Skeletal muscle satellite cell (primary cell): Measurements from ENCODE around the gene LHX2.
A peak's percentile ranks its signal among the peaks of the same experiment; 100 is the strongest.

Source experiments
- H3K27me3 ChIP-seq: 2 replicates; pipeline ENCODE4 v1.7.0; 2013; ENCODE audit warnings: low read length; ENCODE audit not compliant: control insufficient read depth, insufficient read depth
- H3K36me3 ChIP-seq: 2 replicates; pipeline ENCODE4 v1.7.0; 2013; ENCODE audit warnings: mild to moderate bottlenecking, control low read depth, low read length; ENCODE audit not compliant: insufficient read depth
- H3K4me1 ChIP-seq: 2 replicates; pipeline ENCODE4 v1.7.0; 2013; ENCODE audit warnings: low read length; ENCODE audit not compliant: control insufficient read depth, insufficient read depth
- H3K4me2 ChIP-seq: 2 replicates; pipeline ENCODE4 v1.7.0; 2013; ENCODE audit warnings: mild to moderate bottlenecking, low read length
- H3K4me3 ChIP-seq: 2 replicates; pipeline ENCODE4 v1.7.0; 2013; ENCODE audit warnings: low read length
- H3K9ac ChIP-seq: 2 replicates; pipeline ENCODE4 v1.7.0; 2013; ENCODE audit warnings: mild to moderate bottlenecking, low read depth, low read length, moderate library complexity
- H3K9me3 ChIP-seq: replicated peaks from 2 replicates; pipeline ENCODE4 v1.7.0; 2013; ENCODE audit warnings: mild to moderate bottlenecking, control low read depth, low read length

The LHX2 gene

GRCh38 chr9:124008694-124009530 is 2.7 kb upstream of the LHX2 start:
- Histone ChIP-seq H3K4me2 (peak overlapping the region; percentile 59), H3K9ac (no peak overlapping the region), H3K27me3 (peaks cover 69% of the 10 kb centered on the region), H3K4me3 (peak overlapping the region; percentile 17), H3K9me3 (no peaks in the 10 kb centered on the region), H3K36me3 (no peaks in the 10 kb centered on the region), H3K4me1 (peaks cover 27% of the 10 kb centered on the region)

GRCh38 chr9:124009531-124010217 is 1.9 kb upstream of the LHX2 start:
- Histone ChIP-seq H3K4me3 (no peak overlapping the region), H3K9me3 (no peaks in the 10 kb centered on the region), H3K9ac (no peak overlapping the region), H3K4me1 (peaks cover 27% of the 10 kb centered on the region), H3K36me3 (no peaks in the 10 kb centered on the region), H3K4me2 (no peak overlapping the region), H3K27me3 (peaks cover 62% of the 10 kb centered on the region)

DNA sequence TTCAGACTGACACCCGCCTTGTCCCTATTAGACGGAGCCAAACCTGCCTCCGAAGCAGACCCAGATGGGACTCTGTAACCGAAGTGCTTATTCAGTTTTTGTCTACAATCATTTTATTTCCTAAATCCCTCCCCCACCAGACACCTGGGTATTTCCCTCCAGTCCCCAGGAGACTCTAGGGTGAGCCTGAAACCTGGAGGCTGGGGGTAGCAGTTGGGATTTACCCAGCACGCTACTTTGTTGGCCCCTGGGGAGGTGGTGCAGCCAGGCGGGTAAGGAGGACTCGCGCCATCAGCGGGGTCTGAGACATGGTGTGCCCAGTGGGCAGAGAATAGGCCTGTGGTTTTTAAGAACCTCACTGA is 1.3 kb upstream of the LHX2 start:
- no peaks in the 10 kb centered on the region for H3K9me3 ChIP-seq
- no peak overlapping the region for H3K4me2 ChIP-seq
- peaks cover 27% of the 10 kb centered on the region for H3K4me1 ChIP-seq
- H3K36me3 ChIP-seq: no peaks in the 10 kb centered on the region
- H3K4me3 ChIP-seq: no peak overlapping the region
- no peak overlapping the region for H3K9ac ChIP-seq
- H3K27me3 ChIP-seq: peaks cover 56% of the 10 kb centered on the region

DNA sequence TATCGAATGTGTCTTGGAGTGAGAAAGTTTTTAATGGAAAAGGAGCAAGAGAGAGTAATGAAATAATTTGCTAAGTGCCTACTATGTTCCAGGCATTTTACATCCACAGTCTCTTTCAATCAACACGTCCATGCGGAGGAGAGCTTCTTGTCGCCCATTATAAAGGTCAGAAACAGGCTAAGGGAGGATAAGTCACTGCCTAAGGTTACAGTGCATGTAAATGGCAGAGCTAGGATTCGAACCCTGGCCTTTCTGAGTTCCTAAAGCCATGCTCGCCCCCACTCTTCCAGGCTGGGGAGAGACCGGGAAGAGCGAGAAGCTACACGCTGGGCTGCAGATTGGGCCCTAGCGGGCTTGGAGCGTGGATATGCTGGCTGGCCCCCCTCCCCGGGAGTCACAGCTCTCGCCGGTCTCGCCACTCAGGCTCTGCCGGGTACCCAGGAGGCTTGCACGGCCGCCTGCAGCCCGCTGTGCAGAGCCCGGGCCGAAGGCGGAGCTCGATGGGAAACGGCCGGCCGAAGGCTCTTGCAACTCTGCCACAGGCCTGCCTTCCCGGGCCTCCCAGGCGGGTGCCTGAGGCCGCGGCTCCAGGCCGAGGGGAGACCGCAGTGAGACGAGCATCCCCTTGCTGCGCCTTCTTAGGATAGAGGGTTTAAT is 775 bp upstream of the LHX2 start:
- H3K36me3 ChIP-seq: no peaks in the 10 kb centered on the region
- peaks cover 27% of the 10 kb centered on the region for H3K4me1 ChIP-seq
- peak overlapping the region; percentile 92 for H3K4me2 ChIP-seq
- peak overlapping the region; percentile 62 for H3K9ac ChIP-seq
- peak overlapping the region; percentile 80 for H3K4me3 ChIP-seq
- H3K27me3 ChIP-seq: peaks cover 50% of the 10 kb centered on the region
- no peaks in the 10 kb centered on the region for H3K9me3 ChIP-seq

DNA sequence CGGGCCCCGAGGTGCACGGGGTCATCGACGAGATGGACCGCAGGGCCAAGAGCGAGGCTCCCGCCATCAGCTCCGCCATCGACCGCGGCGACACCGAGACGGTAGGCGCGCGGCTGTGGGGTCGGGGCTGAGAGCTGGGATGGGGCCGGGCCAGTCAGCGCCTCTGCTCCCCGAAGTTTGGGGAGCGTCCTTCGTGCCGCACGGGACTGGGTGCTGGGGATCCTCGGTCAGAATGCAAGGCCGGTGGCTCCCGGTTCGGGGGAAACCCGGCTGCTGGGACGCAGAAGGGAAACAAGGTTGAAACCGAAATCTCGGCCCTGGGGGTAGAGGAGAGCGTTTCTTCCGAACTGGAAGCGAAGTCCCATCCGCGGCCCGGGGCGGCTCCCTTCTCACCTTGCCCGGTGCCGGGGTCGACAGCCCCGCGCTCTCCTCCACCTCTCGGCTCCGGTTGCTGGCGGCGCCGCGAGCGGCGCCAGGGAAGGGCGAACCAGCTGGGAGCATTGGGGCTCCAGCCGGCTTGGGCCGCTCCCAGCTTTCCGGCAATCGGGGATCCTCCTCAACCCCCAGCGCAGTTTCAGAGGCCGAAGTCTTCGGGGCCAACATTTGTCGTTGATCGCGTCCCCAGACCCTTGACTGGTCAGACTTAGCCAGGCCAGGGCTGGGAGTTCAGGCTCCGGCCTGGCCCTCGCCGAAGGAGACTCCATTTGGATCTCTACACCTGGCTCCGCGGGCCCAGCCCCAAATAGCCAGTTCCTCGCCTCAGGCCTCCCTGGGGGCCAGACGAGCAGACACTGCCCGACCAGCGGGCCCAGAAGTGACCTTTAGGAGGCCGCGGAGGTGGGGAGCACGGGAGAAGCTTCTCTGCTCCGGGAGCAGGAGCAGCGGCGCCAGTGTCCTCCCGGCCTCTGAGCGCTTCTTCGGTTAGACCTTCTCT is 1.1 kb downstream of the LHX2 start:
- Histone ChIP-seq H3K4me3 (peak overlapping the region; percentile 80), H3K4me2 (peak overlapping the region; percentile 92), H3K27me3 (peaks cover 38% of the 10 kb centered on the region), H3K9ac (no peak overlapping the region), H3K4me1 (peaks cover 27% of the 10 kb centered on the region), H3K36me3 (no peaks in the 10 kb centered on the region), H3K9me3 (no peaks in the 10 kb centered on the region)

- Histone ChIP-seq H3K27me3 (peaks cover 28% of the 10 kb centered on the region), H3K9ac (no peak overlapping the region), H3K4me1 (peaks cover 21% of the 10 kb centered on the region)
These were observed 2.0 kb downstream of the LHX2 start for GRCh38 chr9:124013309-124014210.

GRCh38 chr9:124014211-124014955 is 2.8 kb downstream of the LHX2 start:
- no peak overlapping the region for H3K4me3 ChIP-seq
- no peak overlapping the region for H3K9ac ChIP-seq
- H3K9me3 ChIP-seq: no peaks in the 10 kb centered on the region
- no peak overlapping the region for H3K4me2 ChIP-seq
- H3K27me3 ChIP-seq: peaks cover 20% of the 10 kb centered on the region
- H3K36me3 ChIP-seq: no peaks in the 10 kb centered on the region
- H3K4me1 ChIP-seq: peaks cover 14% of the 10 kb centered on the region

More at GRCh38 chr9:124013309-124014210, 2.0 kb downstream of the LHX2 start:
- no peaks in the 10 kb centered on the region for H3K36me3 ChIP-seq
- H3K9me3 ChIP-seq: no peaks in the 10 kb centered on the region
- H3K4me2 ChIP-seq: no peak overlapping the region
- no peak overlapping the region for H3K4me3 ChIP-seq

GRCh38 chr9:124014956-124015660 is 3.5 kb downstream of the LHX2 start:
- Histone ChIP-seq H3K36me3 (no peaks in the 10 kb centered on the region), H3K27me3 (peaks cover 13% of the 10 kb centered on the region), H3K9me3 (no peaks in the 10 kb centered on the region), H3K4me3 (no peak overlapping the region), H3K4me2 (no peak overlapping the region), H3K4me1 (peaks cover 14% of the 10 kb centered on the region), H3K9ac (no peak overlapping the region)

GRCh38 chr9:124015661-124016131 is 4.1 kb downstream of the LHX2 start:
- Histone ChIP-seq H3K9me3 (no peaks in the 10 kb centered on the region), H3K4me3 (no peak overlapping the region), H3K9ac (no peak overlapping the region), H3K4me2 (no peak overlapping the region), H3K4me1 (peaks cover 13% of the 10 kb centered on the region), H3K36me3 (no peaks in the 10 kb centered on the region), H3K27me3 (peaks cover 7% of the 10 kb centered on the region)
